ENCODE results near the gene ACTN4. TPM values are rescaled to one million over a fixed set of nuclear protein-coding genes. Genes with fewer than 3 reads are reported as not detected.

ACTN4 gene
- total and polyA plus RNA-seq, 10 of the 15 experiments (the other 5 are each of a cell fraction or from before 2014, with no cell fraction given), result 2.4 to 293 (median 72.5) TPM

DNA sequence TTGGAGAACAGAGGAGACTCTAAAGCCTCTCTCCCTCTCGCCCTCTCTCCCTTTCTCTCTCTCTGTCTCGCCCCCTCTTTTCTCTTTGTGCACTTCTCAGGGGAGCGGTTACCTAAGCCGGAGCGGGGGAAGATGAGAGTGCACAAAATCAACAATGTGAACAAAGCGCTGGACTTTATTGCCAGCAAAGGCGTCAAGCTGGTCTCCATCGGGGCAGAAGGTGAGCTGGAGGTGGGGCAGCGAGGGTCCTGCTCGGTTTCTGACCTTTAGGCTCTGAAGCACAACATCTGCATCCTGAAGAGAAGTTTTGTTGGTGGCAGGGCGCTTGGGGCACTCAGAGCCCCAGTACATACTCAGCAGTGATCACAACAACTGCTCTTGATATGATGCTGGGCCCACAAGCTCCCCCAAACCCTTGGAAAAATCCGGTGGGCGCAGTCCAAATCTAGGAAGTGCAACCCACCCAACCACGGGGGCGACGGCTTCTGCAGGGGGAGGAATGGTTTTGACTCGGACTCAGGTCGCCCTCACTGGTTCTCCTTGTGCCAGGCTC is 53.5 kb downstream of the ACTN4 start (continued):
- TF ChIP-seq, protein P1, sequence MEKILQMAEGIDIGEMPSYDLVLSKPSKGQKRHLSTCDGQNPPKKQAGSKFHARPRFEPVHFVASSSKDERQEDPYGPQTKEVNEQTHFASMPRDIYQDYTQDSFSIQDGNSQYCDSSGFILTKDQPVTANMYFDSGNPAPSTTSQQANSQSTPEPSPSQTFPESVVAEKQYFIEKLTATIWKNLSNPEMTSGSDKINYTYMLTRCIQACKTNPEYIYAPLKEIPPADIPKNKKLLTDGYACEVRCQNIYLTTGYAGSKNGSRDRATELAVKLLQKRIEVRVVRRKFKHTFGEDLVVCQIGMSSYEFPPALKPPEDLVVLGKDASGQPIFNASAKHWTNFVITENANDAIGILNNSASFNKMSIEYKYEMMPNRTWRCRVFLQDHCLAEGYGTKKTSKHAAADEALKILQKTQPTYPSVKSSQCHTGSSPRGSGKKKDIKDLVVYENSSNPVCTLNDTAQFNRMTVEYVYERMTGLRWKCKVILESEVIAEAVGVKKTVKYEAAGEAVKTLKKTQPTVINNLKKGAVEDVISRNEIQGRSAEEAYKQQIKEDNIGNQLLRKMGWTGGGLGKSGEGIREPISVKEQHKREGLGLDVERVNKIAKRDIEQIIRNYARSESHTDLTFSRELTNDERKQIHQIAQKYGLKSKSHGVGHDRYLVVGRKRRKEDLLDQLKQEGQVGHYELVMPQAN (conservative IDR thresholded peaks at IDR 0.05), result no peak
- no peak for TF ChIP-seq CREM (IDR thresholded peaks at IDR 0.05; ENCODE audit: low read depth)
- TF ChIP-seq, protein P2, sequence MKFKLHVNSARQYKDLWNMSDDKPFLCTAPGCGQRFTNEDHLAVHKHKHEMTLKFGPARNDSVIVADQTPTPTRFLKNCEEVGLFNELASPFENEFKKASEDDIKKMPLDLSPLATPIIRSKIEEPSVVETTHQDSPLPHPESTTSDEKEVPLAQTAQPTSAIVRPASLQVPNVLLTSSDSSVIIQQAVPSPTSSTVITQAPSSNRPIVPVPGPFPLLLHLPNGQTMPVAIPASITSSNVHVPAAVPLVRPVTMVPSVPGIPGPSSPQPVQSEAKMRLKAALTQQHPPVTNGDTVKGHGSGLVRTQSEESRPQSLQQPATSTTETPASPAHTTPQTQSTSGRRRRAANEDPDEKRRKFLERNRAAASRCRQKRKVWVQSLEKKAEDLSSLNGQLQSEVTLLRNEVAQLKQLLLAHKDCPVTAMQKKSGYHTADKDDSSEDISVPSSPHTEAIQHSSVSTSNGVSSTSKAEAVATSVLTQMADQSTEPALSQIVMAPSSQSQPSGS (IDR thresholded peaks at IDR 0.05; ENCODE audit: low read length), result no peak
- TF ChIP-seq SIN3A (IDR thresholded peaks at IDR 0.05; ENCODE audit: low read depth, low read length), result no peak
- no peak for TF ChIP-seq JUND (IDR thresholded peaks at IDR 0.05; ENCODE audit: low read depth, low read length)

DNA sequence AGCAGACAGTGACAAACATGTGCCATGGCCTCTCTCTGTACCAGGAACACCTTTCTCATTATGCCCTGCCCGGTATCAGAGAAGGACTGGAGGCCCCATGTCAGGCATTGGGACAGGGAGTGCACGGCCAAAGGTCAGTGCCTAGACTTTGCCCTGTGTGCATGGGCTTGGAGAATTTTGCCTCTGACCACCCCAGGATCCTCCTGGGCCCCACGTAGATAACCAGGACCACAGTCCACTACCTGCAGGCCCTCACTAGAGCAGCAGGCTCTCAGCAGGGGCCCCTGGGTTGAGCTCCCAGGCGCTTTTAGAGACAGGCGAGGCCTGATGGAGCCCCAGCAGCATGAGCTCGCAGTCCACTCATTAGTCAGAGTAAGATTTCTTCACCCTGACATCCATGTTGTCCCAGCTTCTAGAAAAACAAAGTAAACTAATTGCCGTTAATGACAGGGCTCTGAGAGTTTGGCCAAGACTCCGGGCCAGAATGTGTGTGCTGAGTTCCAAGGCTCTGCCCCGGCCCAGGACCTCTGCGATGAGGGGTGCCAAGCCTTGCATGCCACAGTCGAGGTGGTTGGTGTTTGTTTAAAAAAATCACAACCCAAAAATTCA is 54.1 kb downstream of the ACTN4 start:
- no peaks in the 10 kb centered on the region for H3K27me3 ChIP-seq (replicated peaks in 1 of 2; ENCODE audit: control insufficient read depth in 2 of 2, insufficient read depth in 2 of 2, low read length in 1 of 2)
- H3K27ac ChIP-seq (ENCODE audit: control insufficient read depth, insufficient read depth), result no peak overlapping the region
- ChIA-PET POLR2A (interaction anchor here (0.6 kb wide), 1 partner anchor 129 kb away, joined by 4 read pairs; no protein-coding TSS in a partner anchor), SMC1A (ENCODE audit: uncharacterized antibody, unreplicated experiment) (interaction anchor here (0.6 kb wide), 1 partner anchor 31 kb away, joined by 5 read pairs; no protein-coding TSS in a partner anchor), CTCF (interaction anchor here (0.9 kb wide), 1 partner anchor 229 kb away, joined by 3 read pairs; the partner anchor contains the start of genes MRPS12 and SARS2), RAD21 (ENCODE audit: unreplicated experiment) (no interaction called here)
- H3K9me3 ChIP-seq (replicated peaks; ENCODE audit: control insufficient read depth, insufficient read depth, low read length), result no peaks in the 10 kb centered on the region
- in situ Hi-C loops (cut with MboI) (no loop called here), intact Hi-C loops (cut with micrococcal nuclease; ENCODE audit: unreplicated experiment) (no loop called here)
- FAIRE-seq (no peak), ATAC-seq (no peak), DNase-seq (ENCODE audit: low read depth, low spot score) (no peak)
- H3K4me2 ChIP-seq (ENCODE audit: control insufficient read depth, insufficient read depth), result no peak overlapping the region
- 80% methylated on average over 11 of the region's 11 CpGs for WGBS (ENCODE audit: insufficient coverage, insufficient replicate concordance, low lambda C conversion rate, missing lambda C conversion rate)
- no peak overlapping the region for H3K4me3 ChIP-seq
- BruUV-seq (replicated peaks), result no TSS peak
- no peak overlapping the region for H2AFZ ChIP-seq (ENCODE audit: control insufficient read depth, low read depth, low read length)
- no peak overlapping the region for H3K9ac ChIP-seq (ENCODE audit: control insufficient read depth, insufficient read depth, low read length)
- peaks cover 16% of the 10 kb centered on the region for H3K4me1 ChIP-seq (ENCODE audit: control insufficient read depth, insufficient read depth, low read length)
- peaks cover 9% of the 10 kb centered on the region for H3K79me2 ChIP-seq (ENCODE audit: control insufficient read depth, insufficient read depth, low read length)
- H4K20me1 ChIP-seq (ENCODE audit: control insufficient read depth, insufficient read depth), result 0 out of 2 replicates have a peak, but pooled peaks cover 5% of the 10 kb centered on the region
- peaks cover 24 to 46% of the 10 kb centered on the region in 2 experiments; a peak in 3 of 4 replicates for H3K36me3 ChIP-seq (ENCODE audit: control insufficient read depth in 2 of 2, insufficient read depth in 2 of 2, low read length in 1 of 2)
- TF ChIP-seq GATAD2B (conservative IDR thresholded peaks at IDR 0.05; ENCODE audit: low read depth) (no peak), SIN3A (IDR thresholded peaks at IDR 0.05; ENCODE audit: low read depth, low read length) (no peak), PAX5 (IDR thresholded peaks at IDR 0.05; ENCODE audit: borderline replicate concordance, low read depth, low read length) (no peak), ZNF622 (IDR thresholded peaks at IDR 0.05) (no peak), NFYA (IDR thresholded peaks at IDR 0.05; ENCODE audit: borderline replicate concordance, low read depth, low read length) (no peak), DPF2 (IDR thresholded peaks at IDR 0.05) (no peak), CBFB (IDR thresholded peaks at IDR 0.05; ENCODE audit: low read depth) (no peak)
- TF ChIP-seq, protein P3, sequence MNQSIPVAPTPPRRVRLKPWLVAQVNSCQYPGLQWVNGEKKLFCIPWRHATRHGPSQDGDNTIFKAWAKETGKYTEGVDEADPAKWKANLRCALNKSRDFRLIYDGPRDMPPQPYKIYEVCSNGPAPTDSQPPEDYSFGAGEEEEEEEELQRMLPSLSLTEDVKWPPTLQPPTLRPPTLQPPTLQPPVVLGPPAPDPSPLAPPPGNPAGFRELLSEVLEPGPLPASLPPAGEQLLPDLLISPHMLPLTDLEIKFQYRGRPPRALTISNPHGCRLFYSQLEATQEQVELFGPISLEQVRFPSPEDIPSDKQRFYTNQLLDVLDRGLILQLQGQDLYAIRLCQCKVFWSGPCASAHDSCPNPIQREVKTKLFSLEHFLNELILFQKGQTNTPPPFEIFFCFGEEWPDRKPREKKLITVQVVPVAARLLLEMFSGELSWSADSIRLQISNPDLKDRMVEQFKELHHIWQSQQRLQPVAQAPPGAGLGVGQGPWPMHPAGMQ (IDR thresholded peaks at IDR 0.05; ENCODE audit: borderline replicate concordance), result no peak
- TF ChIP-seq, protein P4, sequence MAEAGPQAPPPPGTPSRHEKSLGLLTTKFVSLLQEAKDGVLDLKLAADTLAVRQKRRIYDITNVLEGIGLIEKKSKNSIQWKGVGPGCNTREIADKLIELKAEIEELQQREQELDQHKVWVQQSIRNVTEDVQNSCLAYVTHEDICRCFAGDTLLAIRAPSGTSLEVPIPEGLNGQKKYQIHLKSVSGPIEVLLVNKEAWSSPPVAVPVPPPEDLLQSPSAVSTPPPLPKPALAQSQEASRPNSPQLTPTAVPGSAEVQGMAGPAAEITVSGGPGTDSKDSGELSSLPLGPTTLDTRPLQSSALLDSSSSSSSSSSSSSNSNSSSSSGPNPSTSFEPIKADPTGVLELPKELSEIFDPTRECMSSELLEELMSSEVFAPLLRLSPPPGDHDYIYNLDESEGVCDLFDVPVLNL (IDR thresholded peaks at IDR 0.05; ENCODE audit: low read depth, low read length), result no peak
- TF ChIP-seq, protein P5, sequence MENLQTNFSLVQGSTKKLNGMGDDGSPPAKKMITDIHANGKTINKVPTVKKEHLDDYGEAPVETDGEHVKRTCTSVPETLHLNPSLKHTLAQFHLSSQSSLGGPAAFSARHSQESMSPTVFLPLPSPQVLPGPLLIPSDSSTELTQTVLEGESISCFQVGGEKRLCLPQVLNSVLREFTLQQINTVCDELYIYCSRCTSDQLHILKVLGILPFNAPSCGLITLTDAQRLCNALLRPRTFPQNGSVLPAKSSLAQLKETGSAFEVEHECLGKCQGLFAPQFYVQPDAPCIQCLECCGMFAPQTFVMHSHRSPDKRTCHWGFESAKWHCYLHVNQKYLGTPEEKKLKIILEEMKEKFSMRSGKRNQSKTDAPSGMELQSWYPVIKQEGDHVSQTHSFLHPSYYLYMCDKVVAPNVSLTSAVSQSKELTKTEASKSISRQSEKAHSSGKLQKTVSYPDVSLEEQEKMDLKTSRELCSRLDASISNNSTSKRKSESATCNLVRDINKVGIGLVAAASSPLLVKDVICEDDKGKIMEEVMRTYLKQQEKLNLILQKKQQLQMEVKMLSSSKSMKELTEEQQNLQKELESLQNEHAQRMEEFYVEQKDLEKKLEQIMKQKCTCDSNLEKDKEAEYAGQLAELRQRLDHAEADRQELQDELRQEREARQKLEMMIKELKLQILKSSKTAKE (IDR thresholded peaks at IDR 0.05; ENCODE audit: low read depth, poor library complexity, severe bottlenecking), result no peak

All from GM12878 (cell line).